ENCODE measurements around the gene PRDM11.
A peak's percentile ranks its signal among the peaks of the same experiment; 100 is the strongest.

The PRDM11 gene

DNA sequence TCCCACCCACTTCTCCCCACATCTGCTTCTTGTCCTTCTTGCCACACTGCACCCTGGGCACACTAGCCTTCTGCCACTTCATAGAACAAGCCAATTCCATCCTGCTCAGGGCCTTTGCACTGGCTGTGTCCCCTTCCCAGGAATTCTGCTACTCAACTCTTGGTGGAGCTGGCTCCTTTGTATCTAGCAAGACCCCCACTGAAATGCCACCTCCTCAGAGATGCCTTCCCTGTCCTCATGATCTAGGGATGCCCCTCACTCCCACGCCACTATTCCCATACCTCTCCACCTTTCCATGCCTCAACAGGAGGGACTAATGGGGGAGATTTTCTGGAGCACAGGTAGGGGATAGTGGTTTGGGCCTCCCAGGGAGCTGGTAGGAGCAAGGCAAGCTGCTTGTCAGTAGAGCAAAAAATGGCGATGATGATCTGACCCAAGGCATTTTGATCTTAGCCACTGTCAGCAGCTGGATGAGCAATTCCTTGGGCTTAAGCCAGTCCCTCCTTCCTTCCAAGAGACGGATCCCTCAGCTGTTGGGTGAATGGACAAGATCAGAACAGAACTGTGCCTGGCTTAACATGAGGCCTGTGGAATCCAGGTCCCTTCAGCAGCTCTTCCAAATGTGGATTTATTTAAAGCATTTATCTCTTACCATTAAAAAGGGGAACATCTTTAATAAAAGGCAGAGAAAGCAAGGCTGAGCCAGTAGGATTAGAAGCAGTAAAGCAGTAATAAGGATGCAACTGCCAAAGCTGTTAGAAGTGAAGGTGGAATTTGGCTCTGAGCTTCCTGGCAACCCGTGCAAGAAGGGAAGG is 4.0 kb upstream of the PRDM11 start:
- no peak for DNase-seq (ENCODE audit: low read depth)

DNA sequence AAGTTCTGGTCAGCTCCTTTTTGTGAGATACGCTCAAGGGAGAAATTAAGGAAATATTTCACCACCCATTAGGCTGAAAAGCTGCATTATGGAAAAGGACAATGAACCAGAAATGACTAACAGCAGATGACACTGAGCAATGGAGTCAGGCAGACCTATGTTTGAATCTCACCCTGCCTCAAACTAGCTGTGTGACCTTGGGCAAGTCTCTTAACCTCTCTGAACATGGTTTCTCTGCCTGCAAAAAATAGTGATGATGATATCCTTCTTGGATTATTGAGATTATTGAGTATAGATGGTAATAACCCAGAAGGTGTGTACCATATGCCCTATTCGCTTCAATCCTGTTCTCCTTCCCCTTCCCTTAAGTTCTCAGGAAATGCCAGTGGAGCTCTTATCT is 2.9 kb upstream of the PRDM11 start:
- no peak for DNase-seq (ENCODE audit: low read depth)

DNA sequence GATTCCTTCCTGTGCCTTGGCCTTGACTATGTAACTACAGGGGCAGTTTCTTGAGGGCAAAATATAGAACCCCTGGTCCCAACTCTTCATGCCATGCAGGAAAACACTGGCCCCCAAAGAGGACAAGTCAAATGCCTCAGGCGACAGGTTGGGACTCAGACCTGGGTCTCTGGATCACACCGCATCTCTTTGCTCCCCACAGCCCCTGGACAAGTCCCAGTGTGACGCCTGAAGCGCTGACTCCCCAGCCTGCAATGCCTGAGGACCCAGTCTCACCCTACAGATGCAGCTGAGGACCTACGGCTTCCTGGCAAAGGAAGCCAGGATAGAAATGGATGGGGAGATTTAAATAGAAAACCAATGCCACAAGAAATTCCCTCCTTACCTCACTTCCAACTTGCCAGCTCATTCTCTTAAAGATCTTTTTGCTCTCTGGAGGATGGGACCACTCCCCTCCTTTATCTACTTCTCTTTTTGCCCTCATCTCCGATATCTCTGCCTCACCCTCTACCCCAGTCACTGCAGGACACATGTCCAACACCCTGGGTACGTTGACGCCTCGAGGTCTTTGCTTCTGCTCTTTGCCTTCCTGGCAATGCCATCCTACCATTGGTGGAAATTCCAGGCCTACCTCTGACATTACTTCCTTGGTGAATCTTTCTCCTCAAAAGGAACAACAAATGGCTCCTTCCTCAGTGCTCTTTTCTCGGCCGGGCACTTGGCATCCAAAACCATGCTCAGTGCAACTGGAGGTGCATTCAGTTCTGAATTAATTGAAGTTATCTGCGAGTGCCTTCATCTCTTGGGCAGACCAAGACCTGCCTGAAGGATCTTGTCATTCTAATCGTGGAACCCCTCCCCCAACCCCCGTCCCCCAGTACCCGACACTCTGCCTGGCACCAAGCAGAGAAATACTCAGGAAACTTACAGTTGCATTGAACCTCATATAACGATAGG is 2.0 kb upstream of the PRDM11 start:
- no peak for DNase-seq (ENCODE audit: low read depth)

DNA sequence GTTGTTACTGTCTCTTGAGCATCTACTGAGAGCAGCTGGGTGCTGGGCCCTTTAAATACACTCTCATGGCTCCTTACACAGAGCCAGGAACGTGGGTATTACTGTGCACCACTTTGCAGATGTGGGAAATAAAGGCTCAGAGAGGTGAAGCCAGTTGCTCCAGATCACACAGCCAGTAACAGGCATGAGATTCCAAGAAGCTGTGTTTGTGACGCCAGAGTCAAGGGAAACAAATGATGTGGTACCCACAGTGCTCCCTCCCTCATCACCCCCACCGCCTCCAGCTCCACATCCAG is 1.4 kb upstream of the PRDM11 start:
- no peak for DNase-seq (ENCODE audit: low read depth)

DNA sequence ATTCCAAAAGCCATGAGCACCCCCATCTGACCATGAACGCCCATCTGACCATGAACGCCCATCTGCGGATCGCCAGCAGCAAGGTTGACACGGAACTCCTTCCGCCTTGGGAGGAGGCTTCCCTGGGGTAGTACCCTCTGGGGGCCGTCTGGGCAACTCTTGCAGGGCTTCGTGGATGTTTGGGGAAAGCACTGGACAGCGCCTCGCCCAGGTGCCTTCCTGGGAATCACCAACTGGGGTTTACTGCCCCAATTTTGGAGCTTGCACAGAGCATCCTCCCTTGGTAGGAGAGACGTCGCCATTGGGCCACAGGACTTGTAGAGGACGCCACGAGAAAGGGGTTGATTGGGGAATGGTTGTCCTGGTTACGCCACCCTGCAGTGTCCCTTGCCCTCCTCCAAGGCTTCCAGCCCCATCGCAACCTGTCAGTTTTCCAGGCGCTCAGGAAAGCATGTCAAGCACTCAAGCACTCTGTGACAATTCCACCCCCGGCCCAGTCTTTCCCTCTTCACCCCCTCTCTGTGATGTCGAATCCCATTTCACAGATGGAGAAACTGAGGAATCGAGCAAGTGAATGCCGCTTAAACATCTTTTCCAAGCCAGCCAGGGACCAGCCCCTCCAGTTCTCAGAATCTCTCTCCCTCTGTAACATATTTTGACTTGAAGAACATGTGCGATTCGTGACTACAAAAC is 914 bp upstream of the PRDM11 start:
- no peak for DNase-seq (ENCODE audit: low read depth)

DNA sequence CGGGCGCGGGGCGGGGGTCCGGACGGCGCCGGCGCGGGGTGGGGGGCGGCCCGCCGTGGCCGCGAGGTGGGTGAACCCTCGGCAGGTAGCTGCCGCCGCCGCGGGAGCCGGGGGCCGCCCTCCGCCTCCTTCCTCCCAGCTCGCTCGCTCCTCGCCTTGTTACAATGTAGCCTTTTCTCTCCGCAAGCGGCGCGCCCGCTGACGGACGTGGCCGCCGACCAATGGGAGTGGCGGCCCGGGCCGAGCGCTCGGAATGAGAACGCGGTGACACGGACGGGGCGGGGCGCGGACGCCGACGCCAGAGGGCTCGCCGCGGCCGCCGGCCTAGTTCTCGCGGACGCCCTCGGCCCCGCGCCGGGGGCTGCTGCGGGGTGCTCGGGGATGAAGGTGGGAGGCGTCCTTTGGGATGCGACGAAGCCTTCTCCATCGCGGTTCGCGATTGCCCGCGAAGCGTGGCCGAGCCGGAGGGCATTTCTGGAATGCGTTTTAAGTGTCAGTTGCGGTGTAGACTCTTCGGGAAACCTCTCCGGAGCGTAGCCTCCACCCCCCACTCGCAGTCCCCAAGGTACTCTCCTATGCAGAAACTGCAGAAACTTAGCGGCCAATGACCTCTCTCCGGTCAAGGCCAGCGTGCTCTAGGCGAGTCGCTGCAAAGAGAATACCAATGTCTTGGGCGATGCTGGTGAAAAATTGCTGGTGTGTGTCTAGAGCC is 734 bp downstream of the PRDM11 start:
- peak; percentile 87 for DNase-seq (ENCODE audit: low read depth)

DNA sequence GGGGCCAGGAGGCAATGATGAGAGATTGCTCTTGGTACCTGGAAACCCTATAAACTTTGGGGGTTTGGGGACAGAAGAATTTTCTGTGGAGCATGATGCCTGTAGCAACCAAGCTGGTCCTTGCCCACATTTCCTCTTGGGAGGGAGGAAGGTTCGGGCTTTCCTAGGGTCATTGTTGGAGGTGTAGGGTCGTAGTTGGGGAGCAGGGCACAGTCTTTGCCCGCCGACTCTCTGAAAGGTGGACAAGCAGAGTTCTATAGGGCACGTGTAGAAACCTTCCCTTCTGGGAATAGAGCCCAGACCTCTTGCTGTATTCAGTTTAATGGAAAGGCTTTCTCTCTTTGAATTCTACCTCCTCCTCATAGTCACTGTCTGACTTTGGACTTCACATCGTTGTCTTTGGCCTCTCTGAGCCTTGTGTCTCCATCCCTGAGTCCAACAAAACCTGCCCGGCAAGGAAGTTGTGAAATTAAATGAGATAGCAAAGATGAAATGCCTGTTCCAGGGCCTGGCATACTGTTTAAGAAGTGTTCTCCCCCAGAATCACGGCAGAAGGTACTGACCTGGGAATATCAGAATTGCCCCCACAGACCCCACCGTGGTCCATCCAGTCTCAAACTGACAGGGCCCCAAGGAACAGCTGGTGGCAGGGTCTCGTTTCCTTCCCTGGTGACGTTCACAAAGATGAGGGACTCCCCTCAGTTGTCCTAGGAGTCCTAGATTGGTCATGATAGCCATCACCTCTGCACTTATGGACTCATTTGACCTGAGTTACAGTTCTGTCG is 1.6 kb downstream of the PRDM11 start:
- DNase-seq (ENCODE audit: low read depth): no peak

DNA sequence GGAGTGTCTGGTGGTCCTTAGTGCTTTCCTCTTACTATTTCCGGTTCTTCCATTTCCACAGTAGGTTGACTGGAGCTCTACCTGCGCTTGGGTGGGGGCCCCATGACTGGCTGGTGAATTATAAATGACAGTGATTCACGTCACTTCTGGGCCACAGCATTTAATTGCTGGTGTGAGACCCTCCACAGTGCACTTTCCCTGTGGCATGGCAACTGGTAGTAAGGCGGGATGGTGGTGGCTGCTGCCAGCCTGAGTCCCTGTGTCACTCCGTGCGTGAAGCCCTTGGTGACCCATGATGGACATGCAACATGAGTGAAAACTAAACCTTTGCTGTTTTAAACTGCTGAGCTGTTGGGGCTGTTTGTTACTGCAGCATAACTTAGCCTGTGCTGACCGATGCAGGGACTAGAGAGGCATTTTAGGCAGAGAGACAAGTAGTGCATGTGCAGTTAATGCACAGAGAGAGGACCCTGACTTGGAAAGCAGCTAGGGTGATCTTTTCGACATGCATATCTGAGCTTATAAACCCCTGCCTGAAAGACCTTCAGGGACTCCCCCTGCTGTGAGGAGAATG is 3.1 kb downstream of the PRDM11 start:
- DNase-seq (ENCODE audit: low read depth): no peak

DNA sequence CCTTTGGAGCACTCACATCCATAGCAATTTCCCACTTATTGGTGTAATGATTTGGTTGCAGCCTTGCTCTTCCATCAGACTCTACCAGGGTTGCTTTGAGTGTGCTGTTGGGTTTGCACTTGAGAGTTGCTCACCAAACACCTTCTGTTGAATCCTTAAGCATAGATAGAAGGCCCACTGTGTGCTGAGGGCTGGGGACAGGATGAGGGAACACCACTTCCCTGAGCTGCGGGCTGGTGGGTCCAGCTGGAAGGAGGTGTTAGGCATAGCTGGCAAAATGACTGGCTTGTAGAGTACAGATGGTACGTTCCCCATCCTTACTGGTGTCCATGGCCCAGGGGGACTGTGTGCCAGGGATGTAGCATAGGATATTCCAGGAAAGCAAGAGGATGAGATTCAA is 3.9 kb downstream of the PRDM11 start:
- DNase-seq (ENCODE audit: low read depth): no peak

DNA sequence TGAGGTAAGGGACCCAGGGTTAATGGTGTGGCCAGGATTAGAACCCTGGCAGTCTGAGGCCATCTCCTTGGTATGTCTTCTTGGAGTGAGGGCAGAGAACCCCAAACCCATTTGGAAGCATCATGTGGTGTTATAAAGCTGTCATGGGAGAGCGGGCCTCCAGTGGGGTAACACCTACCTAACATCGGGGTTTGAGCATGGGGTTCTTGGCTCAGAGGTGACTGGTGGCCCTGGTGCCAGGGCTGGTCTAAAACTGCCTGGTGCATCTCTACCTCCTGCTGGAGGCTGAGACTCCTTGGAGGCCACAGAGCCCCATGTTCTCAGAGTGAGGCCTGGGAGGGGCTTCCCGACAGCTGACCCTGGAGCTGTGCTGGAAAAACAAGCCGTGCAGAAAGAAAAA is 4.5 kb downstream of the PRDM11 start:
- no peak for DNase-seq (ENCODE audit: low read depth)

DNA sequence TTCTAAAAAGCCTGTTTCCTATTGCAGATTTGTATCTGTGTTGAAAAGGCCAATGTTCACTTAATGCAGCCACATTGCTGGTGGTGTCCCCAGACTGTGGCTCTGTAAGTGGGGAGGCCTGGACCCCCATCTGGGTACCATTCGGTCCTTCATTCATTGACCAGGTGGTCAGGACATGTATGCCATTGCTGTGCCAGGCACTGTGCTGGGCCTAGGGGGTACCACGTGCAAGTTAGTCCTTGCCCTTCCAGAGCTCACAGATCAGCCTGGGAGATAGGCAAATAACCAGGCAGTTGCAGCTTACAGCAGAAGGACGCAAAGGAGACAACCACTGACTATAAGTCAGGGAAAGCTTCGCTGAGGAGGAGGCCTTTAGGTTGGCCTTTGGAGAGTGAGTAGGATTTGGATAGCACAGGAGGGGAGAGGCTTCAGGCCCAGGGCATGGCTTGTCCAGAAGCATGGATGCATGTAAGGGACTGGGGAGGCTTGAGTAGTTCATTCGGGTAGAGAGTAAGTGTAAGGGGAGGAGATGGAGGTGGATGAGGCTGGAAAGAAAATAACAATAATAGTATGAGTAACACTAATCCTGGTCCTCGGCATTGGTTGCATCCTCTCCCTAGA is 5.0 kb downstream of the PRDM11 start:
- DNase-seq (ENCODE audit: low read depth): no peak

DNA sequence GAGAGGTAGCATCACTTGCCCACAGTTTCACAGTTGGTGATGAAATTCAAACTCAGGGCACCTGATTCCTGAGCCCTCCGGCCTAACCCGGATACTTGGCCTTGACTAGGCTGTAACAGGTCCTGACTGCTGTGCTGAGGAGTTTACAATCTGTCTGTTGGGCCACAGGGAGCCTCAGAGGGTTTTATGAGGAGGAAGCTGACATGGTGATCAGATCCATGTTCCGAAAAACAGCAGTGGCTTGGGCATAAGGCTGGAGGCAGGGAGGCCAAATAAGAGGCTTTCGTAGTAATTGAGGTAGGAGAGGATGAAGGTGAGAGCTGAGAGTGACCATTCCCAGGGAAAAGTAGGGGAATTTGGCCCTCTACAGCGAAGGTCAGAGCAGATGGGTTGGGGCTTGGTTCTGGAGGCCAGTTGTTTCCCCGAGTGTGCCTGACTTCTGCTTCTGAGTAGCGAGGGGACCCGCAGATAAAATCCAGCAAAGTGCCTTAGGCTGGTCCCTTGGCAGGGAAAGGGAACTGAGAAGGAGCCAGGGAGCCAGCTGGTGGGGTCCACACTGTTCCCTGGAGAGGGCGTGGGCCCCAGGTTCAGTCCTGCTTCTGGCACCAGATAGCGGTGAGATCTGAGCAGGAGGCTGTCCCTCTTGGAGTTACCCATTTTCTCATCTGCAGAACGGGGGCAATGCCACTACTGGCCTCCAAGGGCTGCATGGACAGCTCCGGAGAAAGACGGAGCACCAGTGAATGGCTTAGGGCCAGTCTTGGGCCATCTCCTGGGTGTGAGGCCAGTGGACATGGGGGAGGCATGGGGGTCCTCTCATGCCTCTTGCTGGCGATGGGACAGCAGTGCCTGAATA is 6.5 kb downstream of the PRDM11 start:
- no peak for DNase-seq (ENCODE audit: low read depth)

DNA sequence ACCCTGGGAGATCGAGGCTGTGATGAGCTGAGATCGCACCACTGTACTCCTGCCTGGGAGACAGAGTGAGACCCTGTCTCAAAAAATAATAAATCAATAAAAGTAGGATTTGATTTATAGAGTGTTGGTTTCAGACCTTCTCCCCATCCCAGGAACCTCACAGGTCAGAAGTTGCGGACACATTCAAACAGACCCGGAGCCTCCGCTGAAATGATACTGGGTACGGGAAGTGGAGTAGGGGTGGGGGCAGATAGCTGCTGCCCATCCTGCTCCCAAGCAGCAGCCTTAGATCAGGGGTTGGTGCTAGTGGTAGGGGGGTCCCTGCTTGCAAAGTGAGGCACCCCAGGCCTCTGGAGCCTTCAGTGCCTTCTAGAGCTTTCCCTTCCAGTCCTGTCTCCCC is 7.8 kb downstream of the PRDM11 start:
- DNase-seq (ENCODE audit: low read depth): no peak

DNA sequence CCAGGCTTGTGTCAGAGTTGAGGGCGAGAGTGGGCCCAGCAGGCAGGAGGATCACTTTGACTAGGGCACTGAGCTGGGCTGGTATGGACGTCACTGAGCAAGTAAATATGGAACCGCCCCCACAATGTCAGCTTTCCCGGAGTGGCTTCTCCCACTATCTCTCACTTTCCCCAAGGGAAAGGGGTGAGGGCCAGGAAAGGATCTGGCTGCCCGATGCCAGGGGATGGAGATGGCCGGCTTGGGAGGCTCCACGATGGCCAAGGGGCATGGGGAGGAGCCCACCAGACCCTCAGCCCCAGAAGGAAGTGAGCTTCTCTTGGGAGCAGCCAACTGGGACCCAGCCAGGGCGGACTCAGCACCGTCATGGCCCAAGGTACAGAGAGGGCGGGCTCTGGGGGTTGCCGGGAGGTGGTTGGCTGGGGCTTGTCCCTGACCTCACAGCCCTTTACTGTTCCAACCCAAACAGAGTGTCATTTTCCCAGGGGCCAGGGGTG is 8.7 kb downstream of the PRDM11 start:
- no peak for DNase-seq (ENCODE audit: low read depth)

DNA sequence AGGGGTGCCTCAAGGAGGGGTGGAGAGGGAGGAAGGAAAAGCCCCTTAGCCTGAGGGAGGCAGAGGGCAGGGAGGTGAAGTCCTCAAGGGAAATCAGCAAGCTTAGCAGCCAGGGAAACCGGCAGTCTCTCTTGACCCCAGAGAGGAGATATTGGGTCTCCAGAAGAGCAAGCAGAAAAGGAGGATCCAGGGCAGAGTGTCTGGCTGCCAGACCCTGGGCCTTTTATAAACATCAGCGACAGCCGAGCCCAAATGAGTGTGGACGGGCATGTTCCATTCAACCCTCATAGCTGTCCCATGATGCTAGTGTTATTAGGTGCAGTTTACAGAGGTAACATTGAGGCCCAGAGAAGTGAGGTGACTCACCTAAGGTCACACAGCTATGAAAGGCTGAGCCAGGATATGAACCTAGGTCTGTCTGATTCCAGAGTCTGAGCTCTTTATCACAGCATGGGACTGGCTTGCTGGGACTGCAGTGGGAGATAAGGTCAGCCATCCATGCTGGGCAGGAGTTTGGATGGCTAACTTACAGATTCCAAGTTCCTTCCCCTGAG is 9.3 kb downstream of the PRDM11 start:
- DNase-seq (ENCODE audit: low read depth): no peak

DNA sequence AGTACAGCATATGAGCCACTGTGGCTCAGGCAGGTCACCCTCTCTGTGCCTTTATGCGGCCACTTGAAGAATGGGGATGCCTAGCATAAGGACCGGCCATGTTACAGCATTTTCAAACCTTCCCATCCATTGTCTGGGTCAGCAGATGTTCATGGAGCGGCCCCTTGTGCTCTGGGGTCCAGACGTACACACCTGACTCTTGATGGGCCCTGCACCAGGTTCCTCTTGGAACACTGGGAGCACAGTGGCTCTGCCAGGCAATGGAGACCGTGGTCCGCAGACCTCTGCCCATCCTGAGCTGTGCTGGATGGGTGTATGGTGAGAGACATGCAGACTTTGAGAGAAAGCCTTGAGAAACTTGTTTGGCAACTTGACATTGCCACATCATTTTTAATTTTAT is 9.8 kb downstream of the PRDM11 start:
- DNase-seq (ENCODE audit: low read depth): no peak

DNA sequence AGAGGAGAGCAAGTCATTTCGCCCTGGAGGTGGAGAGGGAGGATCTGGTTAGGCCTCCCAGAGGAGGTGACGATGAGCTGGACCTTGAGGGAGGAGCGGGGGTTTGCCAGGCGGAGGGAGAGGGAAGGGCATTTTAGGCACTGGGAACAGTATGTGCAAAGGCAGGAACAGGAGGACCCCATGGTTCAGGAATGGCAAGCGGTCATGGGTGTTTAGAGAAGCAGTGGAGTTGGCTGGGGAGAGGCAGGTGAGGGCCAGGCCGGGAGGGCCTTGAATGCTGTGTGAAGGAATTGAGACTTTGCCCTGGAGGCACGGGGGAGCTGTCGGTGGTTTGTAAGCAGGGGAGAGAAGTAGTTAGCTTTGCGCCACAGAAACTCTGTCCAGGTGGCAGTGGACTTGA is 10.3 kb downstream of the PRDM11 start:
- DNase-seq (ENCODE audit: low read depth): no peak

DNA sequence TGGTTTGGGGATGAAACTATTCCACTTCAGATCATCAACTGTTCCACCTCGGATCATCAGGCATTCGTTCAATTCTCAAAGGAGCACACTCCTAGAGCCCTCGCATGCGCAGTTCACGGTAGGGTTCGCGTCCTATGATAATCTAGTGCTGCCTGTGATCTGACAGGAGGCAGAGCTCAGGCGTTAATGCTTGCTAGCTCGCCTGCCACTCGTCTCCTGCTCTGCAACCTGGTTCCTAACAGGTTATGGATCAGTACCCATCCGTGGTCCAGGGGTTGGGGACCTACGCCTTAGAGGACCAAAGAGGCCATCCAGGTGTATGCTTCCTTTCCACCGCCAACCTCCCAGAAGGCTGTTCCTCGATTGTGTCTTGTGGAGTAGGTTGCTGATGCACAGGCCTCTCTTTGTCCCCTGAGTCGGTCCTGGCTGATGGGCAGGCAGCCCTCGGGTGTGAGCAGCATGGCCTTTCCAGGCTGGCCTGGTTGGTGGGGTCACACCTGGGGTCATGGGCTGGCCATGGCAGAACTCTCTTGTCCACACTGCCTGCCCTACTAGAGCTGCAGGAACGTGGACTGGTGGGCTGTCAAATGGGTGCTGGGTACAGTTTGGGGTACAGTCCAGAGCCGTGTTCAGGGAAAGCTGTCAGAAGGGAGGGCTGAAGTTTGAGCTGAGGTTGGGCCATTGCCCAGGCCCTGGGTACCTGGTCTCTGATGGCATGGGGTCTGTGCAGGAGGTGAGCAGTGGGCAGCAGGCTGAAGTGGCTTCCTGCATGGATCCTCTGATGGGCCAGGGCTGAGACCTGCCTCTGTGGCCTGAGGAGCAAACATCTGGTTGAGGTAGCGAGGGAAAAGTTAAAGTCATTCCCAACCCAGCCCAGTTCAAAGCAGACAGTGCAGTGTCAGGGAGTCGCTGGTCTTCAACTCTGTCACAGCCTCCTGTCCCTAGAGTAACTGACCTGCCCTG is 11.1 kb downstream of the PRDM11 start:
- no peak for DNase-seq (ENCODE audit: low read depth)
